Smooth muscle cell (in vitro differentiated cells): ENCODE measurements around the gene OGFOD3. TPM values are rescaled to one million over a fixed set of nuclear protein-coding genes. Genes with fewer than 3 reads are reported as not detected.

ENCODE experiments used
- DNase-seq: peaks from one replicate; lab custom pipeline; 2025; ENCODE audit not compliant: unreplicated experiment; lab: John Stamatoyannopoulos, UW
- H2AFZ ChIP-seq: fragments of 200-600 bp; sonication (generic); 2 replicates; pipeline ENCODE4 v1.6.0; 2016; ENCODE audit warnings: antibody characterized with exemption, low read depth, mild to moderate bottlenecking
- H3F3A ChIP-seq: fragments of 200-600 bp; sonication (generic); 2 replicates; pipeline ENCODE4 v1.6.0; 2017; ENCODE audit warnings: antibody characterized with exemption, low read depth
- H3K27ac ChIP-seq: fragments of 200-600 bp; sonication (generic); 2 replicates; pipeline ENCODE4 v1.5.1; 2016; ENCODE audit warnings: low read depth, mild to moderate bottlenecking
- H3K27me3 ChIP-seq: fragments of 200-600 bp; sonication (generic); 2 replicates; pipeline ENCODE4 v1.6.1; 2016; ENCODE audit warnings: low read depth, mild to moderate bottlenecking
- H3K36me3 ChIP-seq: fragments of 200-600 bp; sonication (generic); 2 replicates; pipeline ENCODE4 v1.5.1; 2016; ENCODE audit warnings: low read depth
- H3K4me1 ChIP-seq: fragments of 200-600 bp; sonication (generic); 2 replicates; pipeline ENCODE4 v1.5.1; 2016; ENCODE audit warnings: low read depth
- H3K4me2 ChIP-seq: fragments of 200-600 bp; sonication (generic); 2 replicates; pipeline ENCODE4 v1.6.0; 2016; ENCODE audit warnings: mild to moderate bottlenecking
- H3K4me3 ChIP-seq: fragments of 200-600 bp; sonication (generic); 2 replicates; pipeline ENCODE4 v1.5.1; 2016; ENCODE audit warnings: mild to moderate bottlenecking
- H3K79me2 ChIP-seq: fragments of 200-600 bp; sonication (generic); 2 replicates; pipeline ENCODE4 v1.6.0; 2016; ENCODE audit warnings: low read depth, mild to moderate bottlenecking
- H3K9ac ChIP-seq: fragments of 200-600 bp; sonication (generic); 2 replicates; pipeline ENCODE4 v1.6.0; 2016; ENCODE audit warnings: low read depth
- H3K9me3 ChIP-seq: fragments of 200-600 bp; sonication (generic); replicated peaks from 2 replicates; pipeline ENCODE4 v1.5.1; 2016; ENCODE audit warnings: low read depth
- H4K20me1 ChIP-seq: fragments of 200-600 bp; sonication (generic); 2 replicates; pipeline ENCODE4 v1.6.0; 2016; ENCODE audit warnings: low read depth
- WGBS: methylation state at CpG from one replicate; pipeline ENCODE4 v1.1.7; 2016; ENCODE audit warnings: low lambda C conversion rate; 5-methylcytosine and 5-hydroxymethylcytosine counted together
- polyA plus RNA-seq: library from polyadenylated mRNA; unstranded; fragments of >200 nt; fragmentation: Nextera tagmentation; extraction: Ambion mirVana; gene quantifications from 2 replicates; pipeline ENCODE4 v1.2.1, GENCODE V29; 2016
- total RNA-seq: library from RNA; depleted of rRNA; stranded (reverse); fragments of >200 nt; gene quantifications from 2 replicates; pipeline ENCODE4 v1.2.3, GENCODE V29; 2014
- TF ChIP-seq, protein P1 (sequence below): fragments of 200-600 bp; sonication (generic); IDR thresholded peaks from 2 replicates; pipeline ENCODE4 v1.5.1; 2017; ENCODE audit warnings: borderline replicate concordance, mild to moderate bottlenecking, antibody characterized with exemption; ENCODE audit not compliant: insufficient read depth, poor library complexity, severe bottlenecking

OGFOD3 gene
- total and polyA plus RNA-seq, 2 experiments from 2014 or later, result 10.5 to 30.4 TPM

DNA sequence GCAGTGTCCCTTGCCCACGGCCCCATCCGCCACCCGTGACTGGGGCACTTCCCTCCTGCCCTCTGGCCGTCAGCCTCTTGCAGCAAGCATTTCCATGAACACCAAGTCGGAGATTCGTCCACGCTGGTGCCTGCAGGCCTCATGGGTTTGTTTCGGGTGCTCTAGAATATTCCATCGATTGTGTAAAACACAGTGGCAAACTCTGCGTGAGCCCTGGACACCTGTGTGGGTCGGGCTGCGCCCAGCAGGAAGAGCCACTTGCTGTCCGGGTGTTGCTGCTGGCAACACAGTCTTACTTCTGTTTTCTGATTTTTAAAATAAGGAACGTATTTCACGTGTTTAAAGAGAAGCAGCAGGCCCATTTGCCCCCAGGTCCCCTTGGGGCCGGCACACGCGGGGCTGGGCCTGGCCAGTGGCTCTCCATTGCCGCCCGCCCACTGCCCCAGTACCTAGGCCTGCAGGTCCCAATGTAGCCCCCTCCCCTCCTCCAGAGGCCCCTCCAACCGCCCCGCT is 22.1 kb upstream of the OGFOD3 start:
- no peaks in the 10 kb centered on the region for H3K36me3 ChIP-seq
- 88% methylated on average over 22 of the region's 22 CpGs for whole genome bisulfite sequencing
- no peaks in the 10 kb centered on the region for H4K20me1 ChIP-seq
- H3K4me1 ChIP-seq, result no peaks in the 10 kb centered on the region
- TF ChIP-seq, protein P1, sequence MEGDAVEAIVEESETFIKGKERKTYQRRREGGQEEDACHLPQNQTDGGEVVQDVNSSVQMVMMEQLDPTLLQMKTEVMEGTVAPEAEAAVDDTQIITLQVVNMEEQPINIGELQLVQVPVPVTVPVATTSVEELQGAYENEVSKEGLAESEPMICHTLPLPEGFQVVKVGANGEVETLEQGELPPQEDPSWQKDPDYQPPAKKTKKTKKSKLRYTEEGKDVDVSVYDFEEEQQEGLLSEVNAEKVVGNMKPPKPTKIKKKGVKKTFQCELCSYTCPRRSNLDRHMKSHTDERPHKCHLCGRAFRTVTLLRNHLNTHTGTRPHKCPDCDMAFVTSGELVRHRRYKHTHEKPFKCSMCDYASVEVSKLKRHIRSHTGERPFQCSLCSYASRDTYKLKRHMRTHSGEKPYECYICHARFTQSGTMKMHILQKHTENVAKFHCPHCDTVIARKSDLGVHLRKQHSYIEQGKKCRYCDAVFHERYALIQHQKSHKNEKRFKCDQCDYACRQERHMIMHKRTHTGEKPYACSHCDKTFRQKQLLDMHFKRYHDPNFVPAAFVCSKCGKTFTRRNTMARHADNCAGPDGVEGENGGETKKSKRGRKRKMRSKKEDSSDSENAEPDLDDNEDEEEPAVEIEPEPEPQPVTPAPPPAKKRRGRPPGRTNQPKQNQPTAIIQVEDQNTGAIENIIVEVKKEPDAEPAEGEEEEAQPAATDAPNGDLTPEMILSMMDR, result no peak
- no peaks in the 10 kb centered on the region for H3F3A ChIP-seq
- no peak overlapping the region for H2AFZ ChIP-seq
- no peaks in the 10 kb centered on the region for H3K9me3 ChIP-seq
- no peaks in the 10 kb centered on the region for H3K79me2 ChIP-seq
- H3K27ac ChIP-seq, result no peak overlapping the region
- no peak overlapping the region for H3K9ac ChIP-seq
- DNase-seq, result no peak
- no peak overlapping the region for H3K4me2 ChIP-seq
- no peaks in the 10 kb centered on the region for H3K27me3 ChIP-seq
- H3K4me3 ChIP-seq, result no peak overlapping the region

DNA sequence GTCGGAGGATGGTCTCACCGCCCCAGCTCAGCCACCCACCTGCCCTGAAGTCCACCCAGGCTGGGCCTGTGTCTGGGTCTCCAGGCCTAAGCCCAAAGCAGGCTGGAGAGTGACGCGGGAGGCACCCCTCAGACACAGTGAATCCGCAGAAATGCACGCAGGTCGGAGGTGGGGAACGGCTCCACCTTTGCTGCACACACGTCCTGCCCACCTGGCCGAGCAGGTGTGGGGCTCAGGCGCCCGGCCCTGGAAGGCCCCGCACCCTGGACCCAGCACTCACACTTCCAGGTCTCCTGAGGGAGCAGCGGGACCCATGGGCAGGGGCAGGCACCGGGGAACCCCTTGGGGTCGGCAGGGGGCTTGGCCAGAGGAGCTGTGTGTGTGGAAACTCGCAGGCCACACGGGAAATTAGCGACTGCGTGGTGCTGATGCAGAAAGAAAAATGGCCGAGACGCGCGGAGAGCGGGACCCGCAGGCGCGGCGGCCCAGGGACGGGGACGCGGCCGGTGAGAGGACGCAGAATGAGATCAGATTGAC is 21.5 kb upstream of the OGFOD3 start:
- Histone ChIP-seq H3K9ac (no peak overlapping the region), H3K36me3 (no peaks in the 10 kb centered on the region), H4K20me1 (no peaks in the 10 kb centered on the region), H2AFZ (no peak overlapping the region), H3K9me3 (no peaks in the 10 kb centered on the region), H3K79me2 (no peaks in the 10 kb centered on the region), H3K4me3 (no peak overlapping the region), H3K27ac (no peak overlapping the region), H3F3A (no peaks in the 10 kb centered on the region), H3K4me2 (no peak overlapping the region), H3K27me3 (no peaks in the 10 kb centered on the region), H3K4me1 (no peaks in the 10 kb centered on the region)
- TF ChIP-seq, protein P1, result no peak
- no peak for DNase-seq
- 95% methylated on average over 27 of the region's 34 CpGs for WGBS

DNA sequence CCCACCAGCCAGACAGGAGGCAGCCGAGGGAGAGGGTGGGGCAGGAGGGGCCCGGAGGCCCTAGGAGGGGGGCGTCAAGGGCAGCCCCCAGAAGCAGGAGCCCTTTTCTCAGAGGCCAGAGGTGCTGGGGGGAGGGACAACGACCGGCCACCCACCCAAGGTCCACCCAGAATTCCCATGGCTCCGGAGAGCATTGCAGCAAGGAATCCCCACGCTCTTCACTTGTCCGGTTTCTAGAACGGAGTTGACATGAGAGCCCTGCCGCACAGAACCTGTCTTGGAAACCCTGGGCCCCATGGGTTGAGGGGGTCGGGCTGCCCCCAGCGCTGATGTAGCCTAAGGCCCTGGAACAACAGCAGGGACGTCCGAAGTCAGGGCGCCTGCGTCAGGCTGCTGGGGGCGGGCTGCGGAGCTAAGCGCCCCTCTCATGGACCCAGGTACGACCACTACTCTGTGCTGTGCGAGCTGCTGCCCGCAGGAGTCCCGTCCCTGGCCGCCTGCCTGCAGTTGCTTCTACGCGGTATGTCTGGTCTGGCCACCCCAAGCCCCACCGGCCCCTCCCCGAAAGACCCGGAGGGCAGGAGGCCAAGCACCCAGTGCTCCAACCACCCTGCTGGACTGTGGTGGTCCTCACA is 20.9 kb upstream of the OGFOD3 start:
- no peaks in the 10 kb centered on the region for H3K27me3 ChIP-seq
- H3K27ac ChIP-seq, result no peak overlapping the region
- DNase-seq, result no peak
- H3K9me3 ChIP-seq, result no peaks in the 10 kb centered on the region
- TF ChIP-seq, protein P1, result no peak
- H3K79me2 ChIP-seq, result no peaks in the 10 kb centered on the region
- H4K20me1 ChIP-seq, result no peaks in the 10 kb centered on the region
- H3K4me3 ChIP-seq, result no peak overlapping the region
- H3F3A ChIP-seq, result no peaks in the 10 kb centered on the region
- H3K9ac ChIP-seq, result no peak overlapping the region
- 94% methylated on average over 29 of the region's 29 CpGs for WGBS
- H2AFZ ChIP-seq, result no peak overlapping the region
- H3K4me1 ChIP-seq, result no peaks in the 10 kb centered on the region
- H3K4me2 ChIP-seq, result no peak overlapping the region
- no peaks in the 10 kb centered on the region for H3K36me3 ChIP-seq
